Hematopoietic multipotent progenitor cell treated with erythropoietin and hydrocortisone succinate and interleukin-3 and kit ligand, for 15 days (in vitro differentiated cells): ENCODE results near the gene KRTAP10-7.
"Not testable (repeated sequence)": the region's sequence is repeated elsewhere in the genome, so short reads cannot be mapped to it uniquely, and the experiment has no call there.

Experiments
- DNase-seq: peaks from one replicate; pipeline ENCODE4 v3.0.0-alpha.2; 2015; ENCODE audit warnings: low spot score

Gene KRTAP10-7

DNA sequence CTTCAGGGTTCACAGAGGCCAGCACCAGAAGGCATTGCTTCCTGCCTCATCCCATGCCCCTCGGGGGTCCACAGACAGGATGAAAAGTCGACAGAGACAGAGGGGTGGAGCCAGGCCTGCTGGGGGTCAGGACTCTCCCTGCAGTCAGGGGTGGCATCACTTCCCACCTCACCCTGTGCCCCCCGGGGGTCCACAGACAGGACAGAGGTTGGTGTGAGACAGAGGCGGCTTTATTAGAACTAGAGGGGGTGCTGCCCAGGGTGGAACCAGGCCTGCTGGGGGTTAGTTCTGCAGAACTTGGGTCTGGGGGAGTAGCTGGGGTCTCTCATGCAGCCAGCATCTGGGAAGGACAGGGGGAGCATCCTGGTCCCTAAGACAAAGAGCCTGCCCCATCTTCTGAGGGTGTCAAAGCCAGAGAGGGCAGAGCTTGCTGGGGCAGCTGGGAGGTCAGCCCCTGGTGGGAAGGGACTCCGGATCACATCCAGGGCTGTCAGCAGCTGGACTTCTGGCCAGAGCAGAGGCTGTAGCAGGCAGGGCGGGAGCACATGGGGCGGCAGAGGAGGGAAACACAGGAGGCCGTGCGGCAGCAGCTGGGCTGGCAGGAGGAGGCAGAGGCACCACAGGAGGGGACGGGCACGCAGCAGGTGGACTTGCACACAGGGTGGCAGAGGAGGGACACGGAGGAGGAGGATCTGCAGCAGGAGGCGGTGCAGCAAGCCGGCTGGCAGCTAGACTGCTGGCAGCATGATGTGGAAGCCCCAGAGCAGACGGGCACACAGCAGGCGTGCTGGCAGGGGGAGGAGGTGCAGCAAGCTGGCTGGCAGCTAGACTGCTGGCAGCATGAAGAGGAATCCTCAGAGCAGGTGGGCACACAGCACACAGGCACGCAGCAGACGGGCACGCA, 9.2 kb upstream of the KRTAP10-7 start:
- DNase-seq = not testable (repeated sequence)

DNA sequence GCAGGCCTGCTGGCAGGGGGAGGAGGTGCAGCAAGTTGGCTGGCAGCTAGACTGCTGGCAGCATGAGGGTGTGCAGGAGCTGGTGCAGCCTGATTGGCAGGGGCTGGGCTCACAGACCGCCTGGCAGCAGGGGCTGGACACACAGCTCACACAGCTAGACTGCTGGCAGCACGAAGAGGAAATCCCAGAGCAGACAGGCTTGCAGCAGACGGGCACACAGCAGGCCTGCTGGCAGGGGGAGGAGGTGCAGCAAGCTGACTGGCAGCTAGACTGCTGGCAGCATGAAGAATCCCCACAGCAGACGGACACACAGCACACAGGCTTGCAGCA, 8.6 kb upstream of the KRTAP10-7 start:
- not testable (repeated sequence) for DNase-seq

DNA sequence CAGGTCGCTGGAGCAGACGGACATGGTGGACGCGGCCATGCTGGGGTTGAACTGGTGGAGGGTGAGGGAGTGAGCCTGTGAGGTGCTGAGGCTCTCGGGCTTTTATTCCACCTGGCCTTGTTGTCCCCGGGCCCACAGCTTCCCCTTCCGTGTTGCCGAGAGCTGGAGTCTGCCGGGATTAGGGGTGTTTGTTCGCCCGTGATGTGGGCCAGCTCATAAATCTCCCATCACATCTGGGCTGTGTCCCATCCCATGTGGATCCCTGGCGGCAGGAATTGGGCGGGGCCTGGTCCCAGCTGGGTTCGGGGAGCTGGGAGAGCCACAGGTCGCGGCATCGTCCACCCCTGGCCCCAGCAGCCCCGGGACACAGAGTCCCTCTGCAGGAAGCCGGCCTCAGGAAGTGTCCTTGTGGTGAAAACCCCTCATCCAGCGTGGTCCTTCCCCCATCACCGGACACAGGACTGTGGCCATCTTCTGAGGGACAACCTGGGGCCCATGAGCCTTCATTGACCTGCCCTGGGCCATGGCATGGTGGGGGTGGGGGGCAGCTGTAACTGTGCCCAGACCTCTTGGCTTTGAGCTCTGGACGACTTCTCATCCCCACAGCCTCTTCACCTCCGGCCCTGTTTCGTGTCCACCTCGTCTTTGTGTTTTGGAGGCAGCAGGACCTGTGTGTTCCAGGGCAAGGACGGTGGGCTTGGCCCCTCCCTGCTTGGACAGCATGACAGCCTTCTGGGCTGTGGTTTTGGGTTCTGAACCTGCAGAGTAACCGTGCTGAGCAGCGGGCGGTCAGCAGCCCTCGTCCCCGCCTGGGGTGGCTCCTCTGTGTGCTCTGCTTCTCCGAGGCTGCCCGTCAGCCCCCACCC, 7.7 kb upstream of the KRTAP10-7 start, which contains the start of gene KRTAP10-6:
KRTAP10-6 (minus strand) TSS at position 60 of the 866 bp plus-strand sequence; CDS start at position 39, 21 bp downstream.
- no peak for DNase-seq

DNA sequence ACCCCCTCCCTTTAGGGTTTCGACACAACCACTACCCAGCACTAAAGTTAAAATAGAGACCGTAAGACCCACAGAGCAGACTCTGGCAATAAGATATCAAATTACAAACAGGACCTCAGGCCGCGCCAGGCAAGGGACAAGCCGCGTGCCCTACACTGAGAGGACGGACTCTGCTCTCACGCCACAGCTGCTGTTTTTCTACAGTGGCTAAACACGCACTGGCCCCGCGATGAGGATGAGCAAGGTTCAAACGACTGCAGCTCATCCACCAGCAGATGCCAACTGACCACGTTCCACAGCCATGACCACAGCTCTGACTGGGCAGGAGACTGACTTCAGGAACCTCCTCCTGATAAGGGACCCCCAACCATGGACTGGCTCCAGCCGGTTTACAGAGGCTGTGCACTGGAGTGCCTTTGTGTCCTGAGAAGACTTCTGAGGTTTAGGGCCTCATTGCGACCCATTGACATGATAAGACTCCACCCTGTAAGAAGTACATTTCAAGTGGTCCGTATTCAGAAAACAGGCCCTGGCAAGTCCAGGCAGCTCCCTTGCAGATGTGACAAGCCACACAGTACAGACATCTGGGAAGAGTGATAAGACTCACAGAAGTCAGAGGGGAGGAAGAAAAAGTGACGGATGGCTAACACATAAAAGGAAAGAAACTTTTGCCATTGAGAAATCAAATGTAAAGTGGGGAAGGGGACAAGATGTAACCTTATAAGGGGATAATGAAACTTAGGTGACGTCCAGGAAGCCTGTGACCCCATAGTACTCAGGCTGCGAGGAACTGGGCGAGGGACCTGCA, 6.6 kb upstream of the KRTAP10-7 start:
- DNase-seq = peak; percentile 83

DNA sequence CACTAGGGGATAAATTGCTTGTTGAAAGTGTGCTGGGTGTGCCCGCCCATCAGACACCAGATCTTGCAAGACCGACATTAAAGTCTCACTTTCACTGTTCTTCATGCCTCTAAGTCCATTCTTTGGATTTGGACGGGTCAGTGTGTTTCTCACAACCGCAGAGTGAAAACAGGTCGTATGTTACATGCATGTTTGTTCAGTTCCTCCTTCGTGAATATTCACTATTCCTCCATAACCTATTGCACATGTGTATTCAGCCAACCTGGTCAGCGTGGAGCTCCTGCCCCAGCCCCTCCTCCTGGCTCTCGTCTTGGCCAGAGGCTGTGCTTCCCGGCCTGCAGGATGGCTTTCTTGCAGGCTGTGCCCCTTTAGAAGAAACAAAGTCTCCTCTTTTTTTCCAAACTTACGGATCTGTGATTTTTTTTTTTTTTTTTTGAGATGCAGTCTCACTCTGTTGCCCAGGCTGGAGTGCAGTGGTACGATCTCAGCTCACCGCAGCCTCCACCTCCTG, 5.9 kb upstream of the KRTAP10-7 start:
- no peak for DNase-seq

DNA sequence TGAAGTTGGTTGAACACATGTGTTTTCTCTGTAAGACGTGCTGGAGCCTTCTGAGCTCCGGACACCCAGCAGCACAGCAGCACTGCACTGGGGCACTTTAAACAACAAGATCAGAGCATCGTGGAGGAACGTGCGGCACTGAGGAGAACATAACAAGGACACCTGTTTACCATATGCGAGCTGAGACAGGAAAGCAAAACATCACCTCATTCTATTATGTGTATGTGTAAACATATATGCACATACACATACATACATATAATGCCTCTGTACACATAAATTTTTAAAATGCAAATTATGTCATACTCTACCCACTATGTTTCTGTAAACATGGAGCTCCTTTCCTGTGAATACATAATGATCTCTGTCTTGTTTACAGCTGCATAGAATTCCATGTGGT, 4.9 kb upstream of the KRTAP10-7 start:
- no peak for DNase-seq

DNA sequence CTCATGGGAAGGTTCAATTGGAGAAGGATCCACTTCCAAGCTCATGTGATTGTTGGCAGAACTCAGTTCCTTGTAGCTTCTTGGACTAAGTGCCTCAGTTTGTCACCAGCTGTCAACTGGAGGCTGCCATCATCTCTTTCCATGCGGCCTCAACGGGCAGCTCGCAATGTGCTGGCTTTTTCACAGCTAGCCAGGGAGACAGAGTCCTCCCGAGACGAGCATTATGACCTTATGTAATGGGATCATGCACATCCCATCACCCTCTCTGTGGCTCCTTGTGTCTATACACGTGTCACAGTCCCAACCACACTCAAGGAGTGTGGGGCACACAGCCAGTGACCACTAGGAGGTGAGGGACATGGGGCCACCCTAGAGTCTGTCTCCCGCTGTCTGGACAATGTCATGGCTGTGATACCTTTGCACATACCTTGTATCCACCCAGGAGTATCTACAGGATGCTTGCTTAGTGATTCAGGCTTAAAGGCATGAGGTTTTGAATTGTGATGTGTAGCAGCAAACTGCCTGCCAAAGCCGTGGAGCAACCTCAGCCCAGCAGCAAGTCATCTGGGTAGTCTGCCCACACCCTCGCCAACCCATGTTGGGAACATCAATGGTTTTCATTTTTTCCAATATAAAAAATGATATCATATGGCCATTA, 4.2 kb upstream of the KRTAP10-7 start:
- DNase-seq = no peak

DNA sequence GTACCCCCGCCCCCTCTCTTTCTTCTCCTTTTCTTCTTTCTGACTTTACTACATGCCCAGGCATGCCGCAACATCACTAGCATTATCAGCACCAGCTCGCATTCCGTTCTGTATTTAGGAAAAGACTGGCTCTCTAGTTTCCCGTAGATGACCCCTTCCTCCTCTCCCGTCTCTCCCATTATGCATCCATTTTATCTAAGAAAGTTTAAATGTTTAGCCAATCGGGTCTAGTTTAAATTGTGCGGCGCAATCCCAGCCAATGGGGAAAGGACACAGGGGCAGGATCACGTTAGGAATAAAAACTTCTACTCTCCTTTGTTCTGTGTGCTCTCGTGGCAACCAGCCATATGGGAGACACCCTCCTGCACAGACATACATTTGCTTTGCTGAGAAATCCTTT, 2.3 kb upstream of the KRTAP10-7 start:
- DNase-seq = no peak

DNA sequence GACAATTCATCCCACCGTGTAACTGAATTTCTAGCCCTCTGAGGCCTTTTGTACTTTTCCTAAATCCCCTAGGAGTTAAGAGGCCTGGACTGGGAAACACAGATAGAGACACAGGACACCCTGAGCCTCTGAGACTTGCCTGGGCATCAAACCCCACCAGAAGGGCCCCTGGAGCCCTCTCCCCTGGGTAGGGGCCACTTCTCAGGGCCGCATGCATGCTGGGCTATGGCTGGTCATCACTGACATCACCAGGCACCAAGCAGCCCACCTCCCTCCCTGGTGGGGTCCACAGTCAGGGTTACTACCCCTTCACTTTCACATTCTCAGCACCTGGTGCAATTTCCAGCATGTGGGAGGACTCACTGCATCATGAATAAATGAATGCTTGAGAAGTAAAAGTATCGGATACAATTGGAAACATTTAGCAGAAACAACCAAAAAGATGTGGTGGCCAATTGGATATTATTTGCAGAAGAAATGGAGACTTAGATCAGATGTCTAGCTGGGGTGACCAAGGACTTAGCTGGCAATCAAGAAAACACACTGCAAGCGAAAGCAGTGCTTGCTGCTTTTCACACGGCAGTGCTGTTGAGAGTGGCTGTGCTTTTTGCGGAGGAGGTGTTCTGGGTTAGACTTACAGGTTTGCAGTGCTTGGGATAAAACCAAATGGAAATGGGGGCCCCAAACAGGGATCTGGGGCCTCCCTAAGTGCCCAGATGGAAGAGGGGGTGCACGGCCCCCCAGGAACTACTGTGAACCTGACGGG, 950 bp upstream of the KRTAP10-7 start:
- no peak for DNase-seq

DNA sequence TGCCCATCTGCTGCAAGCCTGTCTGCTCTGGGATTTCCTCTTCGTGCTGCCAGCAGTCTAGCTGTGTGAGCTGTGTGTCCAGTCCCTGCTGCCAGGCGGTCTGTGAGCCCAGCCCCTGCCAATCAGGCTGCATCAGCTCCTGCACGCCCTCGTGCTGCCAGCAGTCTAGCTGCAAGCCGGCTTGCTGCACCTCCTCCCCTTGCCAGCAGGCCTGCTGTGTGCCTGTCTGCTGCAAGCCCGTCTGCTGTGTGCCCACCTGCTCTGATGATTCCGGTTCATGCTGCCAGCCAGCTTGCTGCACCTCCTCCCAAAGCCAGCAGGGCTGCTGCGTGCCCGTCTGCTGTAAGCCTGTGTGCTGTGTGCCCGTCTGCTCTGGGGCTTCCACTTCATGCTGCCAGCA, 694 bp downstream of the KRTAP10-7 start:
- DNase-seq = not testable (repeated sequence)

DNA sequence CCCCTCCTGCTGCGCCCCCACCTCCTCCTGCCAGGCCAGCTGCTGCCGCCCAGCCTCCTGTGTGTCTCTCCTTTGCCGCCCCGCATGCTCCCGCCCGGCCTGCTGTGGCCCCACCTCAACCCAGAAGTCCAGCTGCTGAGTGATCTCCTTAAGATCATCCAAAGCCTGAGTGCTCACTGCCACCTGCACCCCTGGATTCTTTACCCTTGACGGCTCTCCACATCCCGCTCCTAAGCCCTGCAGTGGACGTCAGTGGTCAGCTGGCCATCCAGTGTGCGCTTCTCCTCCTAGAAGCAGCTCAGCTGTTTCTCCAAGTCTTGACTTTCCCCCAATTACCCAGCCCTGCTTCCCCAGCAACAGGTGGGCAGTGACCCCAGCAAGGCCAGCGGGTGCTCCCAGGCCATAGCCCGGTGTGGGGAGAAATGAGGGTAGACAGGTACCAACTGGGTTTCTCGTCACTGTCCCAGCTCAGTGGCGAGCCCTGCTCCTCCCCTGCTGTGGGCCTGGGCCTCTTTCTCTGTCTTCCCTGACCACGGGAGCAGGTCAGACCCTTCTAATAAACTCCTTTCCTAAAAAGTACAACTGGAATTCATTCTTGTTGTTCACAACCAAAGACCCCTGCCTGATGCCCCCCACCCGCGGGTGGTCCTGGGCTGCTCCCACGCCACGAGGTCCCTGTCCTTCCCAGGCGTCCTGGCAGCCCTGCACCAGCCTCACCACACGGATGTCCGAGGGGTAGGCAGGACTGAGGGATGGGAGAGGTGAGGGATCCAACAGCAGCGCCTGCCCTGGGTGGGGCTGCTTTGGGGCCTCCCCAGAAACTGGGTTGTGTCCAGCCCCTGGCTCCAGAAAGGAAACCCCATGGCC, 1.4 kb downstream of the KRTAP10-7 start:
- DNase-seq = no peak

DNA sequence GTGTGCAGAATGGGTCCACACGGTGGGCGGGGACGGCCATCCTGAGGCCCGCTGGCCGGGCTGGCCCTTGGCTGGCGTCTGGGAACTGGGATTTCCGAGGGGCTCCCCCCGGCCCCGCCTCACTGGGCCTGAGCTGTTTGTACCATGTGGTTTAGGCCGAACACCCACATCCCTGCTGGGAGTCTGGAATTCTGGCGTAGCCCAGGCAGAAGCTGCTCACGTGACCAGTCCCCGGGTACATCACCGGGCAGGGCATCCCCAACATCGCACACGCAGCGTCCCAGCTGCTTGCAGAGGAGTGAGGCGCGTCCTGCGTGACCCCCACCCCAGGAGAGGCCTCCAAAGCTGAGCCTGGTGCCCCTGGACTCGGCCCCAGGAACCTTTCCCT, 2.1 kb downstream of the KRTAP10-7 start:
- no peak for DNase-seq

DNA sequence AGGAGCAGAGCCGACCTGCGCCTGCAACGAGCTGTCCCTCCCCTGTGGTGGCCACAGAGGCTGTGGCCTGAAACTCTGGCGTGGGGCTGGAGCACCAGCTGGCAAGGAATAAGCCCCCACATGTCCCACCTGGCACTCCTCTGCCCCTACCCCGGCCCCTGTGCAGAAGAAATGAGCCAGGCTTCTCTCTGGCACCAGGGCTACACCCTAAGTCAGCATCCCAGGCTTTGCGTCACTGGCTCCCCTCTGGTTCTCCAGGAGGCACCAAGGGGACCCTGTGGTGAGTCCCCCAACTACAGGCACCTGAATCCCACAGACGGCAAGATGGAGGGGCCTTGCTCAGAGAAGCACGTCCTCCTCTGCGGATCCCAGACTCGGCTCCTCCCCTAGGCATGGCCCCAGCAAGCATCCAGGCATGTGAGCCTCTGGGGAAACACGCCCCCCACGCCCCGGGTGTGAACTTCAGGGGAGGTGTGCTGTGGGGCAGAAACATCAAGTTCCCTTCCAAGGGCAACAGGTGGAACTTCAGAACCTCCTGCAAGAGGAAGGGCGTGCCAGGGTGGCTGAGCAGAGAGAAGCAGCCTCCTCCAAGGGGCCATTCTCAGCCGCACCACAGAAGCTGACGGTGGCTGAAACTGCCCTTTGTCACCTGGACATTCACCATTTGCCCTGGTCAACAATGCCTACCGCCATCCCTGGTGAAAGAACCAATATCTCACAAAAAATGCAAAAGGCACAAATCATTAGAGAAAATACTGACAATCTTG, 2.9 kb downstream of the KRTAP10-7 start:
- no peak for DNase-seq

DNA sequence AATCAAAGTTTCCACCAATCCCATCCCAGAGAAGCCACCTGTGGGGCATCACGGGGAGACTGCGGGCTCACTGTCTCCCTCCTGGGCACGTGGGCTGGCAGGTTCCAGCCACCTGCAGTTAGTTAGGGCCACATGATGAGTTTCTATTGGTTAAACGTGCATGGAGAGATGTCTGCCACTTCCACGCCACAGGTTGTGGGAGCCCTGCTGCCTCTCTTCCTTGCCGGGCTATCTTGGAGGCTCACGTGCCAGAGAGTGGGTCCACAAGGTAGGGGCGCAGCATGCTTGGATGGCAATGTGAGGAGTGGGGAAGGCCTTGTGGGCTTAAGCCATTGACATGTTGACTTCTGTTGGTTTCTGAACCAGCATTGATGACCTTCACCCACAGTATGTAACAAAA, 3.5 kb downstream of the KRTAP10-7 start:
- no peak for DNase-seq

DNA sequence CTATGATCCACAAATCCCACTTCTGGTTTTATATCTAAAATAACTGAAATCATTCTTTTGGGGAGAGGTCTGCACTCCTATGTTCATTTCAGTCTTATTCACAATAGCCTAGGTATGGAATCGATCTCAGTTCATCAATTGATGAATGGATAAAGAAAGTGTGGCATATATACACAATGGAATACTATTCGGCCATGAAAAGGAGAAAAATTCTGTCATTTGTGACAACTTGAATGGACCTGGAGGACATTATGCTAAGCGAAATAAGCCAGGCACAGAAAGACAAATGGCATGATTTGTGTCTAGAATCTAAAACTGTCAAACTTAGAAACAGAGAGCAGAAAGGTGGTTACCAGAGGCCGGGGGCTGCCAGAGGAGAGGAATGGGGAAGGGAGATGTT, 6.1 kb downstream of the KRTAP10-7 start:
- no peak for DNase-seq

DNA sequence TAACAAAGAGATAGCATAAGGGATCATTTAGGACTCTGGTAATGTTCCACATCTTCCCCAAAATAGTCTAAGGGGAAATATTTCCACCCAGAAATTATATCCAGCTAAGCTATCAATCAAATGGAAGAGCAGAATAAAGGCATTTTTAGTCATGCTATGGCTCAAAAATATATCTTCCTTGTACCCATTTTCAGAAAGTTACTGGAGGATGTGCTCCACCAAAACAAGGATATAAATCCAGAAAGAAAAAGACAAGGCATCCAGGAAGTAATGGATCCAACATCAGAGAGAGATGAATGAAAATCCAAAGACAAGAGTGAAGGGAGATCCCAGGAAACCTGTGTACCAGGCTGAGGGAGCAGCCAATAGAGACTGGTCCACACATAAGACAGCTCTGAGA, 8.8 kb downstream of the KRTAP10-7 start:
- no peak for DNase-seq

DNA sequence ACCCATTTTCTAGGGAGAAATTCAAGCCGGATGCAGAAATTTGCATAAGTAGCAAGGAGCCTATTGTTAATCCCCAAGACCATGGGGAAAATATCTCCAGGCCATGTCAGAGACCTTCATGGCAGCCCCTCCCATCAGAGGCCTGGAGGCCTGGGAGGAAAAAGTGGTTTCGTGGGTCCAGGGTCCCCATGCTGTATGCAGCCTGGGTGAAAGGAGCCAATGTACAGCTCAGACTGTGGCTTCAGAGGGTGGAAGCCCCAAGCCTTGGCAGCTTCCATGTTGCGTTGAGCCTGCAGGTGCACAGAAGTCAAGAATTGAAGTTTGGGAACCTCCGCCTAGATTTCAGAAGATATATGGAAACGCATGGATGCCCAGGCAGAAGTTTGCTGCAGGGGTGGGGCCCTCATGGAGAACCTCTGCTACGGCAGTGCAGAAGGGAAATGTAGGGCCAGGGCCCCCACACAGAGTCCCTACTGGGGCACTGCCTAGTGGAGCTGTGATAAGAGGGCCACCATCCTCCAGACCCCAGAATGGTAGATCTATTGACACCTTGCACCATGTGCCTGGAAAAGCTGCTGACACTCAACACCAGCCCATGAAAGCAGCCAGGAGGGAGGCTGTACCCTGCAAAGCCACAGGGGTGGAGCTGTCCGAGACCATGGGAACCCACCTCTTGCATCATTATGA, 9.9 kb downstream of the KRTAP10-7 start:
- not testable (repeated sequence) for DNase-seq

DNA sequence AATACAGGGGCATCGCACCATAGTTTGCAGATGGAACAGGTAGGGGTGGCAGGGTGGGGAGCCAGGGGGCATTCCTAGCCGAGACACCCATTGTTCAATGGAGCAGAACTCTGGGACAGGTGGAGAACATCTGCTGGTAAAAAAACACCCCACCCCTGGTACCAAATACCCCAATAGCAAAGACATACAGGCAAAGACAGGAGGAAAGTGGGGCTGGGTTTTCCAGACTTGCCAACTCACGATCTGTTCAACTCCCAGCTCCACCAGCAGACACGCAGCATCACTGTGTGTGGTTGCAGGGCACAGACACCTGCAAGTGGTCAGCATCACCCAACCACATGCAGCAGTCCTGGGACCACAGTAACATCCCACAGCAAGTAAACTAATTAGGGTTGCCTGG, 11.2 kb downstream of the KRTAP10-7 start:
- DNase-seq = no peak
